Stomach (tissue), 4 donors: ENCODE data around the gene FRAS1.

Source experiments
- EP300 ChIP-seq: sonication (generic); formaldehyde crosslinking; IDR thresholded peaks from one replicate; pipeline ENCODE4 v1.6.1; 2017; ENCODE audit warnings: antibody characterized with exemption
- TF ChIP-seq, protein P1 (sequence below), 7 experiments: fragments of 450-650 bp in 4 of 7; fragments of 200-600 bp in 3 of 7; sonication (generic) in 3 of 7; IDR thresholded peaks; one replicate each; pipeline ENCODE4 v1.5.1; 2016 to 2019; ENCODE audit warnings: antibody characterized with exemption in 7 of 7, control low read depth in 2 of 7, mild to moderate bottlenecking in 1 of 7

GRCh38 chr4:78437608-78438088, 380.5 kb downstream of the FRAS1 start:
- TF ChIP-seq, protein P1, sequence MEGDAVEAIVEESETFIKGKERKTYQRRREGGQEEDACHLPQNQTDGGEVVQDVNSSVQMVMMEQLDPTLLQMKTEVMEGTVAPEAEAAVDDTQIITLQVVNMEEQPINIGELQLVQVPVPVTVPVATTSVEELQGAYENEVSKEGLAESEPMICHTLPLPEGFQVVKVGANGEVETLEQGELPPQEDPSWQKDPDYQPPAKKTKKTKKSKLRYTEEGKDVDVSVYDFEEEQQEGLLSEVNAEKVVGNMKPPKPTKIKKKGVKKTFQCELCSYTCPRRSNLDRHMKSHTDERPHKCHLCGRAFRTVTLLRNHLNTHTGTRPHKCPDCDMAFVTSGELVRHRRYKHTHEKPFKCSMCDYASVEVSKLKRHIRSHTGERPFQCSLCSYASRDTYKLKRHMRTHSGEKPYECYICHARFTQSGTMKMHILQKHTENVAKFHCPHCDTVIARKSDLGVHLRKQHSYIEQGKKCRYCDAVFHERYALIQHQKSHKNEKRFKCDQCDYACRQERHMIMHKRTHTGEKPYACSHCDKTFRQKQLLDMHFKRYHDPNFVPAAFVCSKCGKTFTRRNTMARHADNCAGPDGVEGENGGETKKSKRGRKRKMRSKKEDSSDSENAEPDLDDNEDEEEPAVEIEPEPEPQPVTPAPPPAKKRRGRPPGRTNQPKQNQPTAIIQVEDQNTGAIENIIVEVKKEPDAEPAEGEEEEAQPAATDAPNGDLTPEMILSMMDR (IDR thresholded peaks at IDR 0.05), result no peak
- TF ChIP-seq EP300, result no peak
